22Rv1 (cell line): ENCODE measurements around the gene RUSC1.
A peak's percentile ranks its signal among the peaks of the same experiment; 100 is the strongest.

Source experiments
- H3K27ac ChIP-seq: fragments of 450-650 bp; 2 replicates; pipeline ENCODE4 v1.5.1; 2017
- ZFX ChIP-seq: fragments of 450-650 bp; IDR thresholded peaks from 2 replicates; pipeline ENCODE4 v1.6.1; 2017; ENCODE audit warnings: antibody characterized with exemption, borderline replicate concordance
- TF ChIP-seq, protein P1 (sequence below): fragments of 450-650 bp; IDR thresholded peaks from 2 replicates; pipeline ENCODE4 v1.5.1; 2017; ENCODE audit warnings: mild to moderate bottlenecking

Gene RUSC1

DNA sequence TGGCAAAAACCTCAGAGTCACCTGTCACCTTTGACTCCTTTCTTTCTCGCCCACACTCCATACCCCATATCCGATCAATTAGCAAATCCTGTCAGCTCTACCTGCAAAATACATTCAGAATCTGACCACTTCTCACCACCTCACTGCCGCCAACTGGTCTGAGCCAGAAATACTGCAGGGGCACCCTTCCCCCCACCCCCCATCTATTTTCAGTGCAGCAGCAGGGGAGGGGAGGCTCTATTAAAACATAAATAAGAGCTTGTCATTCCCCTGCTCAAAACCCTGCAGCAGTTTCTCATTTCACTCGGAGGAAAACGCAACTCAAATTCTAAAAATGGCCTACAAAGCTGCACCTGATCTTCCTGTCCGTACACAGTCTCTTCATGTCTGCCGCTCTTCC lies 23.3 kb upstream of the RUSC1 start:
- H3K27ac ChIP-seq = no peak overlapping the region
- TF ChIP-seq, protein P1, sequence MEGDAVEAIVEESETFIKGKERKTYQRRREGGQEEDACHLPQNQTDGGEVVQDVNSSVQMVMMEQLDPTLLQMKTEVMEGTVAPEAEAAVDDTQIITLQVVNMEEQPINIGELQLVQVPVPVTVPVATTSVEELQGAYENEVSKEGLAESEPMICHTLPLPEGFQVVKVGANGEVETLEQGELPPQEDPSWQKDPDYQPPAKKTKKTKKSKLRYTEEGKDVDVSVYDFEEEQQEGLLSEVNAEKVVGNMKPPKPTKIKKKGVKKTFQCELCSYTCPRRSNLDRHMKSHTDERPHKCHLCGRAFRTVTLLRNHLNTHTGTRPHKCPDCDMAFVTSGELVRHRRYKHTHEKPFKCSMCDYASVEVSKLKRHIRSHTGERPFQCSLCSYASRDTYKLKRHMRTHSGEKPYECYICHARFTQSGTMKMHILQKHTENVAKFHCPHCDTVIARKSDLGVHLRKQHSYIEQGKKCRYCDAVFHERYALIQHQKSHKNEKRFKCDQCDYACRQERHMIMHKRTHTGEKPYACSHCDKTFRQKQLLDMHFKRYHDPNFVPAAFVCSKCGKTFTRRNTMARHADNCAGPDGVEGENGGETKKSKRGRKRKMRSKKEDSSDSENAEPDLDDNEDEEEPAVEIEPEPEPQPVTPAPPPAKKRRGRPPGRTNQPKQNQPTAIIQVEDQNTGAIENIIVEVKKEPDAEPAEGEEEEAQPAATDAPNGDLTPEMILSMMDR = no peak

DNA sequence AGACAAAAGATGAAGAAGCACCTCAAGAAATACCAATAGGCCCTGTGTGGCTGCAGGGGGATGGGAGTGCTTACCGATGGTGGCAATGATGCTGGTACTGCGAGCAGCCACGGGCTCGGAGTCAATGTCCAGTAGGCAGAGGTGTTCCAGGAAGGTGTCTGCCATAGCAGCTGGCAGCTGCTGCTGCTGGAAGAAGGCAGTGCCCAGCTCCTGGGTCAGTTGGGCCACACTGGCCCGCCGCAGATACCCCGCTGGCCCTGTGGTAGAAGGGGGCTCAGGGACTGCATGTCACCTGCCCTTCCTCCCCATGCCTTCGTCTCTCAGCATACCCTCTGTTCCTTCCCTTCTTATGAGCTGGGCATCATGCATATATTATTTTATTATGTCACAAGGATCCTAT lies 20.7 kb upstream of the RUSC1 start:
- no peak overlapping the region for H3K27ac ChIP-seq
- TF ChIP-seq, protein P1 = no peak
- no peak for TF ChIP-seq ZFX

DNA sequence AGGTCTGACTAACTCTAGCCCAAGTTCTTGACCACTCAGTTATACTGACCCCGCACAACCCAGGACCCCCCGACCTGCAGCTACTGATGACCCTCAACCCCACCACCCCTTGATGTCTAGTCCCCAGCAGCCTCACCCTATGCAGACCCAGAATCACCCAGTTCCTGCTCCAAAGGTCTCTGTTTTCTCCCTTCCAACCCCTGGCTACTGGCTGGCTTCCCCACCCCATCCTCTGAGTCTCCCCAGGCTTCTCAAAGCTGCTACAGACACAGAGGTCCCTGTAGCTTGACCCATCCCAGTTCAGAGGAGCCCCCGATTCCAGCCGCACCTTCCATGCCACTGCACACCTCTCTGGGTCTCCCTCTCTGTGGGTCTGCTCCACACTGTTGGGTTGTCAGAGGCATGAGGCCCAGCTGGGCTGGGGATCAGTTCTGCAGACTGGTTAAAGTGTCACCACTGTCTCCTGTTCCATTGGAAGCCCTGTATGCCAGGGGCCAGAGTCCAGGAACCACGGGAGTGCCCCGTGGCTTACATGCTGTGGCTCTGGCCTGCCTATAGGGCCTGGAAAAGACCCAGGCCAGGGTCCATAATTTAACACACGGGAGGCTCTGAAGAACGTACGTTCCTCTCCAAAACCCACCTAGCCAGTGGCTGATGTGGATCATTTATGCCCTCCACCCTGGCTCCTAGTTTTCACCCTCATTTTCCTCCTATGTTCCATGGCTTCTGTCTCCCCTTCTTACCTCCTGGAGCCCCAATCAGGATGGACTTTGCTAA lies 20.0 kb upstream of the RUSC1 start:
- no peak overlapping the region for H3K27ac ChIP-seq
- no peak for TF ChIP-seq ZFX
- TF ChIP-seq, protein P1 = no peak

DNA sequence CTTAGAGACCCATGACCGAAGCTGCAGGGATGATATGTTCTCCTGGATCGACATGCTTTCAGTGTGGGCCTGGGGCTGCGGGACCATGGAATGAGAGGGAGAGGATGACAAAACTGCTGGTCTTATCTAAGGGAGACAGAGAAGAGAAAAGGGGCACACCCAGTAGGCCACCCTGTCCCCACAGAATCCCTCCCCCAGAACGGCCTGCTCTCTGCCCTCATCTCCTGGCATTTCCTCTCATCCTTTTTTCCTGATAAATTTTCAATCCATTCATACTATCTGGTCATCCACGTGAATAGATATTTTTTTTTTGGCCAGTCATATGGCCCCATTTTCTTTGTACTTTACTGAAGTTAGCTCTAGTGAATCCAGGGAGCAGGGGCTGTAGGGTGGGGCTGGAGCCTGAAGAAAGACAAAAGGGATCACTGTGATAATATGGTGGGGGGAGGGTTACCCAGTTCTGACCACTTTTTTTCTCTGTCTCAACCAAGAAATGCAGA lies 19.3 kb upstream of the RUSC1 start, which contains the start of gene PKLR:
PKLR (minus strand) TSS at position 97 of the 500 bp plus-strand sequence; CDS start at position 54, 43 bp downstream.
- TF ChIP-seq ZFX = no peak
- TF ChIP-seq, protein P1 = no peak
- no peak within 1 kb of the TSS for H3K27ac ChIP-seq

DNA sequence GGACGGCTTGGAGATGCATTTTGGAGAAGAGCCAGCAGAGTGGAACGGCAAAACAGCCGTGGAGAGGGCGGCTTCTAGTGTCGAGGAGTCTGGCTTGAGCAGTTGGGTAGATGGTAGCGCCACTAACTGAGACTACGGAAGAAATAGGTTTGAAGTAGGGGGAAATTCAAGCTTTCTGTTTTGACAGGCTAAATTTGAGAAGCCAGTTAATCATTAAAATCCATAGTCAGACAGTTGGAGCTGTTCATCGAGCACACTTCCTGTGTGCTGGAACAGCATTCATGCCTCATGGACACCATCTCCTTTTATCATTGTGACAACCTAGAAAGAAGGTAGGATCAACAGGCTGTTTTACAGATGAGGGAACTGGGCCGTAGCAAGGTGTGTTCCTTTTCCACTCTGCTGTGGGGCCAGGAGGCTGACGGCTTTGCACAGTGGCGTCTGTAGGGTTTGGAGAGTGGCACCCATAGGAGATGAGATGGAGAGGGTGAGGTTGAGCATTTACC lies 16.1 kb upstream of the RUSC1 start:
- TF ChIP-seq, protein P1 = no peak
- TF ChIP-seq ZFX = no peak
- peak overlapping the region; percentile 55 for H3K27ac ChIP-seq

DNA sequence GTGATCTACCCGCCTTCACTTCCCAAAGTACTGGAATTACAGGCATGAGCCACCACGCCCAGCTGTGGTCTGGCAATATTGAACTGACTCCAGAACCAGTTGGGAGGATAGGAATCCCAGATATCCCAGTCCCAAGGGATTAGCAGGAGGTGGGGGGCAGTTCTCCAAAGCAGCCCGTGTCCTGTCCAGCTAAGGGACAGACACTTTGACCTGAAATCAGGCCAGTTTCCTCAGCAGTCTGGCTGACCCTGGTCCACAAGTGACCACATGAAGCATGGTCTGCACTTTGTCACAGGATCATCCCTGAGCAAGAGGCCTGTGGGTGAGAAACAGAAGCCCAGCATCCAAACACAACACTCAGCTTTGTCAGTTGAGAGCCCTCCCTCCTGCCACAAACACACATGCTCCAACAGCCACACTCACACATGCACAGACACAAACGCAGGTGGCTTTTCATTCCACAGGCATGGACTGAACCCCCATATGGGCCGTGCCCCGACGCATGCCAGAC lies 14.8 kb upstream of the RUSC1 start:
- peak overlapping the region; percentile 55 for H3K27ac ChIP-seq
- no peak for TF ChIP-seq ZFX
- TF ChIP-seq, protein P1 = no peak

DNA sequence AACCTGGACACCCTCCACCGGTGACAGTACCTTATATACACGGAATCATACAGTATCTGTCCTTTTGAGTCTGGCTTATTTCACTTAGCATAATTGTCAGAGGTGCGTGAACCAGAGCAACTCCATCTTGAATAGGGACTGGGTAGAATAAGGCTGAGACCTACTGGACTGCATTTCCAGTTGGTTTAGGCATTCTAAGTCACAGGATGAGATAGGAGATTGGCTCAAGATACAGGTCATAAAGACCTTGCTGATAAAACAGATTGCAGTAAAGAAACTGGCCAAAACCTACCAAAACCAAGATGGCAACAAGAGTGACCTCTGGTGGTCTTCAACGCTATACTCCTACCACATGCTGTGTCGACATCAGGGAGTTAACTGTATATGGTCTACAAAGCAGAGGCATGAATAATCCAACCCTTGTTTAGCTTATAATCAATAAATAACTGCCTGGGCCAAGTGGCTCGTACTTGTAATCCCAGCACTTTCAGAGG lies 13.4 kb upstream of the RUSC1 start:
- no peak for TF ChIP-seq ZFX
- TF ChIP-seq, protein P1 = peak; percentile 50
- peak overlapping the region; percentile 99 for H3K27ac ChIP-seq
